Measurements from ENCODE around the gene CLPTM1.
"Not testable (repeated sequence)": the region's sequence is repeated elsewhere in the genome, so short reads cannot be mapped to it uniquely, and the experiment has no call there.

CLPTM1 gene

GRCh38 chr19:44954649-44955504, at the start of gene CLPTM1:
TSS of gene CLPTM1 (plus strand) at chr19:44955380. CDS start at chr19:44955396, 16 bp downstream.
- H3K9ac ChIP-seq (ENCODE audit: low read depth, low read length): peak within 1 kb of the TSS; percentile 83
- no peaks in the 10 kb centered on the region for H3K9me3 ChIP-seq (ENCODE audit: control insufficient read depth, insufficient read depth, low read length)
- peaks cover 13% of the 10 kb centered on the region; the same call in 1 of the 2 replicates for H3K4me1 ChIP-seq (ENCODE audit: insufficient read depth, low read length)
- no peaks in the 10 kb centered on the region; the same call in 1 of the 2 replicates for H3K36me3 ChIP-seq (ENCODE audit: insufficient read depth, low read length)

- Histone ChIP-seq H3K36me3 (ENCODE audit: insufficient read depth, low read length) (peaks cover 16% of the 10 kb centered on the region), H3K9me3 (ENCODE audit: control insufficient read depth, insufficient read depth, low read length) (no peaks in the 10 kb centered on the region), H3K9ac (ENCODE audit: low read depth, low read length) (peak within 1 kb of the TSS; percentile 91), H3K4me1 (ENCODE audit: insufficient read depth, low read length) (peaks cover 12% of the 10 kb centered on the region; the same call in 1 of the 2 replicates)
These were observed 49.6 kb upstream of the CLPTM1 start, which contains the start of gene APOE for GRCh38 chr19:44905437-44906160. TSS of gene APOE (plus strand) at chr19:44905796. CDS start at chr19:44906625, 829 bp downstream.

- Histone ChIP-seq H3K9me3 (ENCODE audit: control insufficient read depth, insufficient read depth, low read length) (no peaks in the 10 kb centered on the region), H3K9ac (ENCODE audit: low read depth, low read length) (no peak overlapping the region), H3K4me1 (ENCODE audit: insufficient read depth, low read length) (peaks cover 14% of the 10 kb centered on the region), H3K36me3 (ENCODE audit: insufficient read depth, low read length) (peaks cover 16% of the 10 kb centered on the region)
These were observed 47.6 kb upstream of the CLPTM1 start for GRCh38 chr19:44907613-44908012.

GRCh38 chr19:44908074-44908835, 46.9 kb upstream of the CLPTM1 start:
- Histone ChIP-seq H3K9me3 (ENCODE audit: control insufficient read depth, insufficient read depth, low read length) (no peaks in the 10 kb centered on the region), H3K36me3 (ENCODE audit: insufficient read depth, low read length) (peaks cover 16% of the 10 kb centered on the region), H3K9ac (ENCODE audit: low read depth, low read length) (no peak overlapping the region), H3K4me1 (ENCODE audit: insufficient read depth, low read length) (peaks cover 19% of the 10 kb centered on the region)

- Histone ChIP-seq H3K36me3 (ENCODE audit: insufficient read depth, low read length) (peaks cover 16% of the 10 kb centered on the region), H3K9ac (ENCODE audit: low read depth, low read length) (no peak overlapping the region), H3K4me1 (ENCODE audit: insufficient read depth, low read length) (peaks cover 18% of the 10 kb centered on the region), H3K9me3 (ENCODE audit: control insufficient read depth, insufficient read depth, low read length) (no peaks in the 10 kb centered on the region)
These were observed 46.3 kb upstream of the CLPTM1 start for GRCh38 chr19:44908836-44909261.

- H3K4me1 ChIP-seq (ENCODE audit: insufficient read depth, low read length): peaks cover 14% of the 10 kb centered on the region
- H3K36me3 ChIP-seq (ENCODE audit: insufficient read depth, low read length): peaks cover 16% of the 10 kb centered on the region
- H3K9me3 ChIP-seq (ENCODE audit: control insufficient read depth, insufficient read depth, low read length): no peaks in the 10 kb centered on the region
- H3K9ac ChIP-seq (ENCODE audit: low read depth, low read length): no peak overlapping the region
These were observed 45.4 kb upstream of the CLPTM1 start for GRCh38 chr19:44909775-44910174.

- Histone ChIP-seq H3K36me3 (ENCODE audit: insufficient read depth, low read length) (peaks cover 12% of the 10 kb centered on the region), H3K4me1 (ENCODE audit: insufficient read depth, low read length) (peaks cover 12% of the 10 kb centered on the region)
- not testable (repeated sequence) for H3K9ac ChIP-seq (ENCODE audit: low read depth, low read length); H3K9me3 ChIP-seq (ENCODE audit: control insufficient read depth, insufficient read depth, low read length)
These were observed 43.3 kb upstream of the CLPTM1 start for GRCh38 chr19:44911896-44912295.

- Histone ChIP-seq H3K9me3 (ENCODE audit: control insufficient read depth, insufficient read depth, low read length) (no peaks in the 10 kb centered on the region), H3K36me3 (ENCODE audit: insufficient read depth, low read length) (peaks cover 3% of the 10 kb centered on the region; the same call in 1 of the 2 replicates), H3K9ac (ENCODE audit: low read depth, low read length) (no peak overlapping the region), H3K4me1 (ENCODE audit: insufficient read depth, low read length) (peaks cover 12% of the 10 kb centered on the region)
These were observed 42.3 kb upstream of the CLPTM1 start for GRCh38 chr19:44912854-44913253.

- H3K9me3 ChIP-seq (ENCODE audit: control insufficient read depth, insufficient read depth, low read length); H3K36me3 ChIP-seq (ENCODE audit: insufficient read depth, low read length): not testable (repeated sequence)
- Histone ChIP-seq H3K4me1 (ENCODE audit: insufficient read depth, low read length) (peaks cover 12% of the 10 kb centered on the region), H3K9ac (ENCODE audit: low read depth, low read length) (peak overlapping the region; percentile 66)
These were observed 41.4 kb upstream of the CLPTM1 start for GRCh38 chr19:44913512-44914432.

GRCh38 chr19:44914433-44915206, 40.6 kb upstream of the CLPTM1 start, which contains the start of gene APOC1:
TSS of gene APOC1 (plus strand) at chr19:44914608. CDS start at chr19:44914892, 284 bp downstream.
- Histone ChIP-seq H3K9ac (ENCODE audit: low read depth, low read length) (peak within 1 kb of the TSS; percentile 66), H3K4me1 (ENCODE audit: insufficient read depth, low read length) (peaks cover 12% of the 10 kb centered on the region)
- not testable (repeated sequence) for H3K9me3 ChIP-seq (ENCODE audit: control insufficient read depth, insufficient read depth, low read length); H3K36me3 ChIP-seq (ENCODE audit: insufficient read depth, low read length)

GRCh38 chr19:44924243-44924725, 30.9 kb upstream of the CLPTM1 start:
- Histone ChIP-seq H3K9ac (ENCODE audit: low read depth, low read length) (no peak overlapping the region), H3K36me3 (ENCODE audit: insufficient read depth, low read length) (no peaks in the 10 kb centered on the region), H3K4me1 (ENCODE audit: insufficient read depth, low read length) (peaks cover 15% of the 10 kb centered on the region; the same call in 1 of the 2 replicates), H3K9me3 (ENCODE audit: control insufficient read depth, insufficient read depth, low read length) (no peaks in the 10 kb centered on the region)

- H3K4me1 ChIP-seq (ENCODE audit: insufficient read depth, low read length): peaks cover 15% of the 10 kb centered on the region; the same call in 1 of the 2 replicates
- no peaks in the 10 kb centered on the region for H3K9me3 ChIP-seq (ENCODE audit: control insufficient read depth, insufficient read depth, low read length)
- H3K9ac ChIP-seq (ENCODE audit: low read depth, low read length): no peak overlapping the region
- H3K36me3 ChIP-seq (ENCODE audit: insufficient read depth, low read length): no peaks in the 10 kb centered on the region
These were observed 29.9 kb upstream of the CLPTM1 start for GRCh38 chr19:44925114-44925891.

Measured in ES-I3 (cell line).